Activated T-helper 1 cell treated with Interleukin-2 at 50 U/mL for 16 hours (primary cell): ENCODE results near the gene CCNK.

Experiments used
- DNase-seq: peaks from one replicate; pipeline ENCODE4 v3.0.0-alpha.2; 2020; ENCODE audit warnings: low read depth

CCNK gene

DNA sequence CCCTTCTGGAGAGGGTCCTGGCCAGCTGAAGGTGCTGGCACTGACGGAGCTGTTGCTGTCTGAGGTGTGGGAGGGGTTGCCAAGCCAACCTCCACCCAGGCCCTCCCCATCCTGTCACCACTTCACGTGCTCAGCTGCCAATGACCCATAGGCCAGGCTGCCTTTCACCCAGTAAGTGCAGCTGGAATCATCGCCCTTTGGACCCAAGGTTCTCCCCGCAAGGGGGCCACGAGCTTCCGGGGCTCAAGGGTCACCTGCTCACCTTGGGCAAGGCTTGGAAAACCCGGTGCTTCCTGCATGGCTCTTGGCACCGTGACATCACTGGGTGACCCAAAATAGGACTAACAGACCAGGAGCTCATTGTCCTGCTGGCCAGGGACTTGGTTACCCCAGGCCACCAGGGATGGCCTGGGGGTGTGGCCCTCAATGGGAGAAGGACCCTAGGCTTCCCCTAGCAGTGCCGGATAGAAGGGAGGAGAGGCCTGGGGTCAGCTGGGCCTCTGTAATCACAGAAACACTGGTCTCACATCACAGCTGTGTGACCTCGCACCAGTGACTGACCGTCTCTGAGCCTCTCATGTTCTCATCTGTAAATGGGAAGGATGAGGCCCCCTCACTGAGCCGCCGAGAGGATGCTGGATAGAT, 71.5 kb downstream of the CCNK start:
- DNase-seq = no peak

DNA sequence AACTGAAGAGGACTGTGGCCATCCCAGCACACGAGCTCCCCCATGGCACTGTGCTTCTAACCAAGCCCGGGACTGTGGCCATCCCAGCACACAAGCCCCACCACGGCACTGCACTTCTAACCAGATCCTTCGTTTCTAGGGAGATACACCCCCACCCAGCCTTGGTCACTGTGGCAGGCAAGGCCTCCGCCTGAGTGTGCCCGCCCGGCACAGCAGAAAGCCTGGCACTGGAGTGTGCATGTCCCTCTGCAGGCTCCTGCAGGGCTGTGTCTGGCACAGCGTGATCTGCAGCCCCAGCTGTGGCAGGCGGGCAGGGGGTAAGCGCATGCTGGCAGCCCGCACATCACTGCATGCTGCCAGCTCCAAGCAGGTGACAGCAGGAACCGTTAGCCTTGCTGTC, 73.0 kb downstream of the CCNK start:
- DNase-seq = no peak

DNA sequence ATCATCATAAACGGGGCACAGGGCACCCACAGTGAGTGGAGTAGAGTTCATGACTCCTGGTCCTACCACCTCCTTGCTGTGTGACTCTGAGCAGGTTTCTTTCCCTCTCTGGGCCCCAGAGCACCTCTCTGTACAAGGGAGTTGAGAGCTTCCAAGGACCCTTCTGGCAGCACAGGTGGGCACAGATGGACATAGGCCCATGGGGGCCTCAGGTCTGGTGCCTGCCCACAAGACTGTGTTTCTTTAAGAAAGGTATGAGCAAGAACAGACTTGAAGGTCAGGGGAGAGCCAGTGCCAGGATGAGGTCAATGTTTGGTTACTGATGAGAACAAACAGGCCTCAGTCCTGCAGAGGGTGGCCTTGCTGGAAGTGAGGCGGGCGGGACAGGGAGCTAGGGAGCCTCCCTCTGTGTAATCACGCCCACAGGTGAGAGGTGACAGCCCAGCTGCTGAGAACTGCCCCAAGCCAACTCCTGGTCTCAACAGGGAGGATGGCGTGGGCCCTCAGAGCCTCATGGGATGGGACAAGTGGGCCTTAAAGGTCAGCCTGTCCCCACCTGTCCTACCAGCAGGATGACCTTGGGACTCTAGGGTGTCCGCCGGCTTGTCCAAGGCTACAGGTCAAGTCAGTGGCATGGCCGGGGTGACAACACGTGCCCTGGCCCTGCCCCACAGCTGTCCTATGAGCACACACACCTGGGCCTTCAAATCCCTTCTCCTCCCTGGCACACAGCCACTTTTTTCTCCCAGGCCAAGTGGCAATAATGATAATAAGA, 73.7 kb downstream of the CCNK start:
- no peak for DNase-seq

DNA sequence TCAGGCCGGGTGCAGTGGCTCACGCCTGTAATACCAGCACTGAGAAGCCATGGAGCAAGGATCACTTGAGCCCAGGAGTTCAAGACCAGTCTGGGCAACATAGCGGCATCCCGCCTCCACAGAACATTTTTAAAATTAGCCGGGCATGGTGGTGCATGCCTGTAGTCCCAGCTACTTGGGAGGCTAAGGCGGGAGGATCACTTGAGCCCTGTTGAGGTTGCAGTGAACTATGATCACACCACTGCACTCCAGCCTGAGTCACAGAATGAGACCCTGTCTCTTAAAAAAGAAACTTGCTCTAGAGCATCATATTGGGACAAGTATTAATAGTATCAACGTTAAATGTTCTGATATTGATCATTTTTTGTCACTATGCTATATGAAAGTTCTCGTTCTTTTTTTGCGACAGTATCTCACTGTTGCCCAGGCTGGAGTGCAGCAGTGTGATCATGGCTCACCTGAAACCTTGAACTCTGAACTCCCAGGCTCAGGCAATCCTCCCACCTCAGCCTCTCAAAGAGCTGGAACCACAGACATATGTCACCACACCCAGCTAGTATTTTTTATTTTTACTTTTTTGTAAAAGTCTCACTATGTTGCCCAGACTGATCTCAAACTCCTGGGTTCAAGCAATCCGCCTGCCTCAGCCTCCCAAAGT, 75.1 kb downstream of the CCNK start:
- DNase-seq = no peak

DNA sequence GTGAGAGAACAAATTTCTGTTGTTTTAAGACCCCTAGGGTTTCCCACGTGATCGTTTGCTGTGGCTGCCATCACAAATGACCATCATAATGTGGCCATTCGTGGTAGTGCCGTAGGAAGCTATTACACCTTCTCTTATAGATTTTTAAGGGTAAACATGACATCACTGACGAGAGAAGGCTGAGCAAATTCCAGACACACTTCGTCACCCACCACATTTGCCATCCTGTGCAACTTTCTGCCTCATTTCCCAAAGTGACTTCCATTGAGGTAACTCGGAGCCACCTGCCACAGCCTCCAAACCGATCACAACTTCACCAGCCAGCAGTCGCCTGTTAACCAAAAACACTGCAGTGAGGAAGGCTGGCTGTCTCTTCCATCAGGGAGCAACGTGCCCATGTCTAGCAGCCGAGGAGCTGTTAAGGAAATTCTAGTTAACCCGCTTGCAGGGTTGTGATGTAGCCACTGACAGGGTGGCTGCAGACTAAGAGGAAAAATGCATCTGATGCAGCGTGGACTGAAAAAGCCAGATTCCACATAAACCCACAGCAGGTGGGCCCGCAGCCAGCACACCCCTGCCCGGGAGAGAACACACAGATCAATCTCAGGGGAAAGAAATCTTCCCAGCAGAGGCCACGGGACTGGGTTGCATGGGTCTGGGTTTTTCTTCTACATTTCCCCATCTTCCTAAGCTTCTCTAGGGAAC, 78.2 kb downstream of the CCNK start:
- no peak for DNase-seq

DNA sequence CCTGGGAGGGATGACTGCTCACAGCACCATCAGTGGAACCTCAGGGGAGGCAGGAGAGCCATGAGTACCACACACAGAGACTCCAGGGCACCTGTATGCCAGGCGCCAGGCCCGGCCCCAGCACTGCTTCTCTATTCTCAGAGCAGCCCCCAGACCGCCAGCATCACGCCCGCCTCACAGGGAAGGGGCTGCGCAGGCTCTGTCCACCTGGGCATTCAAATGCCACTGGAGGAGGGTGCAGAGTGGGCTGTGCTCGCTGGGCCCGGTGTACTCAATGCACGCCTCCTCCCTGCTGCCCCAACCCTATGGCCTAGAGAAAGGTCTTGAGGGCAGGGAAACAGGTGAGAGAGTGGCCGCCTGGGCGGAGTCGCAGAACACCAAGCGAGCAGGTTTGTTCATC, 79.2 kb downstream of the CCNK start:
- DNase-seq = no peak

DNA sequence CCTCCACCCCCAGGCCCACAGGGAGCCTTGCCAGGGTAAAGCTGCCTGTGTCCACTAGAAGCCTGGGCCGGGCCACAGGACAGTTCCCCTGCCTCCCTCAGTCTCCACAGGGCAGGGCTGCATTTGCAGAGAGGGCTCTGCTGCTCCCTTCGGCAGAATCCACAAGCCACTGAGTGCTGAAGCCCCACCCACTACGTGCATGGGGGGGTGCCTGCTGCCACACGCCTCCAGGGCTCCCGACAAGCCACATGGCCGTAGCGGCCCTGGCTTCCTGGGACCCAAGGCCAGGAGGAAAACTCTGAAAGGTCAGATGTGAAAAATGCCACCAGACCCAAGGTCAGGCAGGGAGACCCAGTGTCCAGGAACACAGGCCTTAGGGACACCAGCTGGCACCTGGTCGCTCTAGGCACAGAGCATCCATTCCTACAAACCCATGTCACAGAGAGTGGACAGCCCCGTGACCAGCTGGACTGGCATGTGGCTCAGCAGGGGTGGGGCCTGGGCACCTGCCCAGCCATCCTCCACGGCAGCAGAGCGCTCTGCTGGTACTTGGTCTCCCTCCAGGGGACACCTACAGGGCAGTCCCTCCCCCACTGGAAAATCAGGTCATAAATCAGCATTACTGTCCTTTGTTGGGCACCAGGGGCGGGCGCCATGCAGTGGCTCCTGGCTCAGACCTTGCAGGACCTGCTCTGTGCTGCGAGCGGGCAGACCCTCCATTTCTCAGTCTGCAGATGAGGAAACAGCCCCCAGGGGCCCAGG, 79.9 kb downstream of the CCNK start:
- no peak for DNase-seq

DNA sequence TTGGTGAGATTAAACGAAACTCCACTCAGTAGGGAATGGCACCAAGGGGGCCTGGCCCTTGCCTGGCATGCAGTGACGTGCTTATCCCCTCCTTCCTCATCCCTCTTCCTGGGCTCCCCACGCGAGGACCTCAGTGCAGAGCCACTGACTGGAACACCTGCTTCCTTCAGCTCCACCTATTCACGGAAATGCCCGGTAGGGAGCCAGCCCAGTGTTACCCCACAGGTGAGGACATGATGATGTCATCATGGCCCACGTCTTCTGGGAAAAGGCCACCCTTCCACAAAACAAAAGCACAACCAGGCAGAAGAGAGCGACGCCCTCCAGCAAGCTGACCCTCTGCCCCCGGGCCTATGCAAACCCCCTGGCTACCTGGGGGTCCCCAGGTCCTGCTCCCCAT, 80.7 kb downstream of the CCNK start:
- DNase-seq = no peak
